Keratinocyte (primary cell): Measurements from ENCODE around the gene NOS1.

Experiments
- EZH2 ChIP-seq: IDR thresholded peaks from one replicate; pipeline ENCODE4 v1.6.1; 2012; ENCODE audit warnings: inconsistent platforms, mild to moderate bottlenecking, low read length, moderate library complexity
- TF ChIP-seq, protein P1 (sequence below), 3 experiments: IDR thresholded peaks in 1 of 3; conservative IDR thresholded peaks in 1 of 3; optimal IDR thresholded peaks in 1 of 3; 2 replicates in 2 of 3; 3 replicates in 1 of 3; pipeline versions ENCODE3 to v1.5.1; 2011; ENCODE audit warnings: low read length in 3 of 3, mild to moderate bottlenecking in 3 of 3, moderate library complexity in 2 of 3, control low read depth in 1 of 3, inconsistent platforms in 1 of 3; ENCODE audit not compliant: insufficient read depth in 2 of 3; ENCODE audit errors: extremely low read depth in 1 of 3

- TF ChIP-seq, protein P1, sequence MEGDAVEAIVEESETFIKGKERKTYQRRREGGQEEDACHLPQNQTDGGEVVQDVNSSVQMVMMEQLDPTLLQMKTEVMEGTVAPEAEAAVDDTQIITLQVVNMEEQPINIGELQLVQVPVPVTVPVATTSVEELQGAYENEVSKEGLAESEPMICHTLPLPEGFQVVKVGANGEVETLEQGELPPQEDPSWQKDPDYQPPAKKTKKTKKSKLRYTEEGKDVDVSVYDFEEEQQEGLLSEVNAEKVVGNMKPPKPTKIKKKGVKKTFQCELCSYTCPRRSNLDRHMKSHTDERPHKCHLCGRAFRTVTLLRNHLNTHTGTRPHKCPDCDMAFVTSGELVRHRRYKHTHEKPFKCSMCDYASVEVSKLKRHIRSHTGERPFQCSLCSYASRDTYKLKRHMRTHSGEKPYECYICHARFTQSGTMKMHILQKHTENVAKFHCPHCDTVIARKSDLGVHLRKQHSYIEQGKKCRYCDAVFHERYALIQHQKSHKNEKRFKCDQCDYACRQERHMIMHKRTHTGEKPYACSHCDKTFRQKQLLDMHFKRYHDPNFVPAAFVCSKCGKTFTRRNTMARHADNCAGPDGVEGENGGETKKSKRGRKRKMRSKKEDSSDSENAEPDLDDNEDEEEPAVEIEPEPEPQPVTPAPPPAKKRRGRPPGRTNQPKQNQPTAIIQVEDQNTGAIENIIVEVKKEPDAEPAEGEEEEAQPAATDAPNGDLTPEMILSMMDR (optimal IDR thresholded peaks at IDR 0.05 in 1 of 3, IDR thresholded peaks at IDR 0.05 in 1 of 3, conservative IDR thresholded peaks at IDR 0.05 in 1 of 3; ENCODE audit: extremely low read depth in 1 of 3, insufficient read depth in 2 of 3, low read length in 3 of 3), result no peak
- no peak for TF ChIP-seq EZH2
These were observed 26.4 kb upstream of the NOS1 start for GRCh38 chr12:117387832-117388231.
